ENCODE measurements around the gene MRGPRG.

DNA sequence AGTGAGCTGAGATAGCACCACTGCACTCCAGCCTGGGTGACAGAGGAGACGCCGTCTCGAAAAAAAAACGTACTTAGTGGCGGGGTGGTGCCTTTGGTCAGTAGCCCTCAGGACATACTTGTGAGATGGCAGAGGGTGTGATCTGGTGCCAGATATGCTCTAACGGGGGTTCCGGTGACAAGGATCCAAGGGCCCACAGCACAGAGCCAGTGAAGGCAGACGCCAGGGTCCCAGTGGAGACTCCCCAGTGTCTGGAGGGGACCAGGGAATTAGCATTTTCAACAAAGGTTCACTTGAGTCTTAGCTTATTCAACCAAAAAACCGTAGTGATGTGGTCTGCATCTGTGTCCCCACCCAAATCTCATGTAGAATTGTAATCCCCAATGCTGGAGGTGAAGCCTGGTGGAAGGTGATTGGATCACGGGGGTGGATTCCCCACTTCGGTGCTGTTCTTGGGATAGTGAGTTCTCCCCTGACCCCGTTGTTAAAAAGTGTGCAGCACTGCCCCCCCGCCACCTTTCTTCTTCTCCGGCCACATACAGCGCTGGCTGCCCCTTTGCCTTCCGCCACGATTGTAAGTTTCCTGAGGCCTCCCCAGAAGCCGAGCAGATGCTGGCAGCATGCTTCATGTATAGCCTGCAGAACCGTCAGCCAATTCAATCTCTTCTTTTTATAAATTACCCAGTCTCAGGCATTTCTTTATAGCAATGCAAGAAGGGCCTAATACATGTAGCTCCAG, 26.9 kb downstream of the MRGPRG start:
- TF ChIP-seq HOXA7 (CRISPR knock-in tag; IDR thresholded peaks at IDR 0.05), result no peak
- TF ChIP-seq, protein P1, sequence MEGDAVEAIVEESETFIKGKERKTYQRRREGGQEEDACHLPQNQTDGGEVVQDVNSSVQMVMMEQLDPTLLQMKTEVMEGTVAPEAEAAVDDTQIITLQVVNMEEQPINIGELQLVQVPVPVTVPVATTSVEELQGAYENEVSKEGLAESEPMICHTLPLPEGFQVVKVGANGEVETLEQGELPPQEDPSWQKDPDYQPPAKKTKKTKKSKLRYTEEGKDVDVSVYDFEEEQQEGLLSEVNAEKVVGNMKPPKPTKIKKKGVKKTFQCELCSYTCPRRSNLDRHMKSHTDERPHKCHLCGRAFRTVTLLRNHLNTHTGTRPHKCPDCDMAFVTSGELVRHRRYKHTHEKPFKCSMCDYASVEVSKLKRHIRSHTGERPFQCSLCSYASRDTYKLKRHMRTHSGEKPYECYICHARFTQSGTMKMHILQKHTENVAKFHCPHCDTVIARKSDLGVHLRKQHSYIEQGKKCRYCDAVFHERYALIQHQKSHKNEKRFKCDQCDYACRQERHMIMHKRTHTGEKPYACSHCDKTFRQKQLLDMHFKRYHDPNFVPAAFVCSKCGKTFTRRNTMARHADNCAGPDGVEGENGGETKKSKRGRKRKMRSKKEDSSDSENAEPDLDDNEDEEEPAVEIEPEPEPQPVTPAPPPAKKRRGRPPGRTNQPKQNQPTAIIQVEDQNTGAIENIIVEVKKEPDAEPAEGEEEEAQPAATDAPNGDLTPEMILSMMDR (IDR thresholded peaks at IDR 0.05), result no peak
- no peak for TF ChIP-seq MAFK (IDR thresholded peaks at IDR 0.05; ENCODE audit: partially characterized antibody)
